ES-I3 (cell line): ENCODE results near the gene TMEM128.
"Not testable (repeated sequence)": the region's sequence is repeated elsewhere in the genome, so short reads cannot be mapped to it uniquely, and the experiment has no call there.

Experiments
- H3K36me3 ChIP-seq: 2 replicates; pipeline ENCODE4 v1.6.1; 2013; ENCODE audit warnings: mild to moderate bottlenecking, low read length, control low read depth, moderate library complexity; ENCODE audit not compliant: insufficient read depth
- H3K4me1 ChIP-seq: 2 replicates; pipeline ENCODE4 v1.6.1; 2013; ENCODE audit warnings: mild to moderate bottlenecking, control low read depth, low read length; ENCODE audit not compliant: insufficient read depth
- H3K9ac ChIP-seq: 2 replicates; pipeline ENCODE4 v1.6.1; 2013; ENCODE audit warnings: low read depth, mild to moderate bottlenecking, low read length, moderate library complexity
- H3K9me3 ChIP-seq: 2 replicates; pipeline ENCODE4 v1.6.1; 2013; ENCODE audit warnings: mild to moderate bottlenecking, low read length, moderate library complexity; ENCODE audit not compliant: control insufficient read depth, insufficient read depth

TMEM128 gene

DNA sequence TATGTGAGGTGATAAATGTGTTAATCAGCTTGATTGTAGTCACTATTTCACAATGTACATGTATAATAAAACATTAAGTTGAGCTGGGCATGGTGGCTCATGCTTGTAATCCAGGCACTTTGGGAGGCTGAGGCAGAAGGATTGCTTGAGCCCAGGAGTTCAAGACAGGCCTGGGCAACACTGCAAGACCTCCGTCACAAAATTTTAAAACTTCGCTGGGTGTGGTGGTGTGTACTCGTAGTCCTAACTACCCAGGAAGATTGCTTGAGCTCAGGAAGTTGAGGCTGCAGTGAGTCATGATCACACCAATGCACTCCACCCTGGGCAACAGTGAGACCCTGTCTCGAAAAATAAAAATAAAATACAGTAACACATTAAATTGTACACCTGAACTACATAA is 21.8 kb upstream of the TMEM128 start:
- Histone ChIP-seq H3K36me3 (peaks cover 12% of the 10 kb centered on the region), H3K9ac (no peak overlapping the region), H3K4me1 (no peaks in the 10 kb centered on the region), H3K9me3 (no peaks in the 10 kb centered on the region)

DNA sequence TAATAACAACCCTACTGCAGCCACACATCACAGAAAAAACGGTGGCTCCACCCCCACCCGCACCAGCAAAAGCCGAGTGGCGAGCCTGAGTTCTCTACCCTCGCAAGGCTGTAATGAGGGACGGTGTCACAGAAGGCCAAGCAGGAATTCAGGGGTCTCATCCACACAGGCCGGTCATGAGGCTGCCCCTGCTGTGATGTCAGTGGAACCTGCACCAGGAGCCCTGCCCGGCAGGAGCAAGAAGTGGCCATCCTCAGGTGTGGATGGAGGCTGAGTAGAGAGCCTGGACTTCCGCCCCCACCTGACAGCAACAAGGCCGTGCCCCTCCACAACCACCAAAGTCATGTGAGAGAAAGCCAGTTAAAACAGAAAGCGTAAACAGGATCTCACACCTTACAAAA is 21.3 kb upstream of the TMEM128 start:
- no peak overlapping the region for H3K9ac ChIP-seq
- no peaks in the 10 kb centered on the region for H3K9me3 ChIP-seq
- H3K4me1 ChIP-seq: no peaks in the 10 kb centered on the region
- H3K36me3 ChIP-seq: peaks cover 12% of the 10 kb centered on the region

DNA sequence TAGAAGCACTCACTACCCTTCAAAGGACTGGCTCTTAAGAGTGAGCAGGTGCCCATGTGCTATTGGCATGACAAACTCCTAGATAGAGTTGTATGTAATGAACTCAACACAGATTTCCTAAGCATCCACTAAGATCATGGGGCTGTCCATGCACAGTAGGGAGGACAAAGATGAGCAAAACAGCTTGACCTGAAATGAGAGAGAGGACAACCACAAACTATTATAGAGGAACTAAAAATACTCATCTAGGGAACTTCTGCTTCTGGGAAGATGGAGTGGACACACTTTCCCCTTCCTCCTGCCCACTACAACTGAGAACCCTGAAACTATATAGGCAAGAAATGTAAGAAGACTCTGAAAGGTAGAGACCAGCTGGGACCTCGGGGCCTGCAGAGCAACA is 20.8 kb upstream of the TMEM128 start:
- Histone ChIP-seq H3K9me3 (no peaks in the 10 kb centered on the region), H3K9ac (no peak overlapping the region), H3K4me1 (no peaks in the 10 kb centered on the region), H3K36me3 (peaks cover 12% of the 10 kb centered on the region)

DNA sequence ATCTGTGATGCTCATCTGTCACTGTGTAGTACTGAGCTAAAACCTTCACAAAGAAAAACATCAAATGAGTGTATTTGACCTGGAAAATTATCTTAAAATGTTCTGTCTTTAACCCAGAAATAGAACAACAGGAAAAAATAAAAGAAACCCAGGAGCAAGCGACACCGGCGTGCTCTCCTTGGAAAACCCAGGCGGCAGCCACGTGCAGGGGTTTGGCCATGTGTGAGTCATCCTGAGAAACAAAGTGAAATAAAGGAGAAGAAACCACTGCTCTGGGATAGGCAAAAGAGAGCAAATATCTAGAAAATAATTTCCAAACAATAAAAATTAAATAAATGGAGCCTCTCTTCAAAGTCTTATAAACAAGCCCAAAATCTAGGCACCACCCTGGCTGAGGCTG is 20.0 kb upstream of the TMEM128 start:
- peaks cover 7% of the 10 kb centered on the region; the same call in 1 of the 2 replicates for H3K36me3 ChIP-seq
- H3K9me3 ChIP-seq: no peaks in the 10 kb centered on the region
- no peak overlapping the region for H3K9ac ChIP-seq
- H3K4me1 ChIP-seq: no peaks in the 10 kb centered on the region

DNA sequence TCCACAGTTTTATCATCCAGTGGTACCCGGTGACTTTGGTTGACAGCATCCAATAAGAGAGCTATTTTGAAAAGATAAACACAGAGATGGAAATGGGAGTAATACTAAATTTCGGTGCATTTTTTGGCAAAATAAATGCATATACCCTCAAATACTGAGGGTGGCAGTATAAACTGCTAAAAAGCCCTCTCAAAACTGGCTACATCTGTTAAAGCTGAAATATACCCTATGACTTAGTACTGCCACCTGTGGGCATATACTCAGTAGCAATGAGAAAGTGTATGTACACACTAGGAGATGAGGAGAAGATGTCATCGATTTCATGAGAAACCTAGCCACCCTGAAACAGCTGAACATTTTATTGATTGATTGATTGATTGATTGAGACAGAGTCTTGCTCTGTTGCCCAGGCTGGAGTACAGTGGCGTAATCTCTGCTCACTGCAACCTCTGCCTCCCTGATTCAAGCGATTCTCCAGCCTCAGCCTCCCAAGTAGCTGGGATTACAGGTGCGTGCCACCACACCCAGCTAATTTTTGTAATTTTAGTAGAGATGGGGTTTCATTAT is 12.2 kb upstream of the TMEM128 start:
- H3K36me3 ChIP-seq: no peaks in the 10 kb centered on the region; the same call in 1 of the 2 replicates
- no peaks in the 10 kb centered on the region for H3K9me3 ChIP-seq
- H3K4me1 ChIP-seq: peaks cover 5% of the 10 kb centered on the region; the same call in 1 of the 2 replicates
- no peak overlapping the region for H3K9ac ChIP-seq

DNA sequence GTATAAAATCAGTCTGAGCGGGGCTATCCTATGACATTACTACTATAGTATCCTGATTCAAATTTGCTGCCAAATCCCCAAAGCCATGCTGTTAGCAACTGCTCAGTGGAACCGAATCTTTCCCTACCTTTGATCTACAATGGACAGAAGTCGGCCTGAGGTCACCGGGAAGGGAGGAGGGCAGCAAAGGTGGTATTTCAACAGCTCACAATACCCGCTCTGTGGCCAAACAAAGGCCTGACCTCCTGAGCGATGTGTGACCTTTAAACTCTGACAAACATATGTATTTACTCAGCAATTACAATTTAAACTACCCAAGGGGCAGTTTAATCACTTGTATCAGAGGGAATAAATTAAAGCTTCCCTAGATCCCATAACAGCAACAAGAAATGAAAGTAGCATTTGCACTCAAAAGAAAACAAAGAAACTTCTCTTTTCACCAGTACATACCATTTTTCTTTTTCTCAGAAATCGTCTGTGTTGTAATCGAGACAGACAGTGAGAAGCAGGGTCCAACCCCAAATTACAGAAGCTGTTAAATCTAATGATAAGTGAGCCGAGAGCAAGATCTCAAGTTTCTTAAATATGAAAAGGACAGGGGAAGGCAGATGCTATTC is 11.6 kb upstream of the TMEM128 start:
- Histone ChIP-seq H3K36me3 (no peaks in the 10 kb centered on the region; the same call in 1 of the 2 replicates), H3K9me3 (no peaks in the 10 kb centered on the region), H3K4me1 (peaks cover 5% of the 10 kb centered on the region; the same call in 1 of the 2 replicates), H3K9ac (no peak overlapping the region)

DNA sequence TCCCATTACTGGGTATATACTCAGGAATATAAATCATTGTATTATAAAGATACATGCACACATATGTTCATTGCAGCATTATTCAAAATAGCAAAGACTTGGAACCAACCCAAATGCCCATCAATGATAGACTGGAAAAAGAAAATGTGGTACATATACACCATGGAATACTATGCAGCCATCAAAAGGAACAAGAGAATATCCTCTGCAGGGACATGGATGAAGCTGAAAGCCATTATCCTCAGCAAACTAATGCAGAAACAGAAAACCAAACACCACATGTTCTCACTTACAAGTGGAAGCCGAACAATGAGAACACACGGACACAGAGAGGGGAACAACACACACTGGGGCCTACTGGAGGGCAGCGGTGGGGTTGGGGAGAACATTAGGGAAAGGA is 9.7 kb upstream of the TMEM128 start:
- not testable (repeated sequence) for H3K36me3 ChIP-seq, H3K9ac ChIP-seq, H3K9me3 ChIP-seq, H3K4me1 ChIP-seq

DNA sequence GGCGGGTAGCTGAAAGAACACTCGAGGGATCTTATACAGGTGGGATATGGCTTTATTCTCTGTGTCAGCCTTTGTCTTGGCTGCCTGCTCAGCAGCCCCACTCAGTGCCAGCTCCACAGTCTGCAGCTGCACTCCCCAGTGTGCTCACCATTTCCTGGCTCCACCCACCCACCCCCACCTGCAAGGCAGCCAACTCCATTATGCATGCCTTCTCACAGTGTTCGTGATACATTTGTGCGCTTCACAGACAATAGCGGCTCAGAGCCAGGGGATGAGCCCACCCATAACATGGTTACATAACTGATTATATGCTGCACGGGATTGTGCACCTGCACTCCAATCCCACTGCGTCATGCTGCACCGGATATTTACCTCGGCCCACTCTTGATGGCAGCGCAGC is 8.8 kb upstream of the TMEM128 start:
- H3K4me1 ChIP-seq: peaks cover 5% of the 10 kb centered on the region; the same call in 1 of the 2 replicates

DNA sequence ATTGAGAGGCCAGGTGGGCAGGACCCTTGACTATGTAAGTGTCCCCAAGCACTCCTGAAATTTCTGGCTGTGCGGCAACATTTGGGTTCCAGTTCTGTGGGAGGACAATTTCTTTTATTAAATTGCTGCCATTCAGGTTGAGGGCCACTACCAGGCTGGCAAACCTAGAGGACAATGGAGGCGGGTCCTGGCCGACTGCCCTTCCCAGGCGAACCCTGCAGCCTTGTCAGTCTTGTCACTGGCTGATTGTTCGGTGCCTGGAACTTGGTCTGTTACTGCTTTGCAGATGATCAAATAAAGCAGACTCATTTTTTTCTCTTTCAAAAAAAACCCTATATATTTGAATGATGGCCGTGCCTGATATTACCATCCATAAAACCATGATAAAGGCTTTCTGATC is 6.6 kb upstream of the TMEM128 start:
- Histone ChIP-seq H3K4me1 (peaks cover 3% of the 10 kb centered on the region; the same call in 1 of the 2 replicates), H3K9ac (no peak overlapping the region), H3K9me3 (no peaks in the 10 kb centered on the region), H3K36me3 (no peaks in the 10 kb centered on the region; the same call in 1 of the 2 replicates)

More for the DNA sequence above, 8.8 kb upstream of the TMEM128 start:
- H3K36me3 ChIP-seq: no peaks in the 10 kb centered on the region; the same call in 1 of the 2 replicates
- H3K9ac ChIP-seq: no peak overlapping the region
- H3K9me3 ChIP-seq: no peaks in the 10 kb centered on the region

DNA sequence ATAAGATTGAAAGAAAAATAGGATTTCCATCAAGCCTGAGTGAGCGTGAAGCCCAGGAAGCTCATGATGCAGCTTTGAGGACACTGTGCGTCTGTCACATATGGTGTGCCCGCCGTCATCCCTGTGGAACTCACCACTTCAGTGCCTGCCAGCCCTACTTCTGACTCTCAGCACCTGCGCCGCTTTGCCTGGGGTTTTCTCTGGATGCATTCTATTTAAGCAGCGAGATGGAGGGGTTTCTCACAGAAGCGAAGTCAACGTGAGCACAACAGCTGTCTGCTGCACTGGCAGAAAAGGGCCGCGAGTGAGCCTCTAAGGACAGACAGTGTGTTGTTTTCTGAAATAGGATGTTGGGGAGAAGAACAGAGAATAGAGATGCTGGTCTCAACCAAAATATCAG is 6.2 kb upstream of the TMEM128 start:
- Histone ChIP-seq H3K36me3 (no peaks in the 10 kb centered on the region; the same call in 1 of the 2 replicates), H3K4me1 (no peaks in the 10 kb centered on the region), H3K9ac (no peak overlapping the region), H3K9me3 (no peaks in the 10 kb centered on the region)

DNA sequence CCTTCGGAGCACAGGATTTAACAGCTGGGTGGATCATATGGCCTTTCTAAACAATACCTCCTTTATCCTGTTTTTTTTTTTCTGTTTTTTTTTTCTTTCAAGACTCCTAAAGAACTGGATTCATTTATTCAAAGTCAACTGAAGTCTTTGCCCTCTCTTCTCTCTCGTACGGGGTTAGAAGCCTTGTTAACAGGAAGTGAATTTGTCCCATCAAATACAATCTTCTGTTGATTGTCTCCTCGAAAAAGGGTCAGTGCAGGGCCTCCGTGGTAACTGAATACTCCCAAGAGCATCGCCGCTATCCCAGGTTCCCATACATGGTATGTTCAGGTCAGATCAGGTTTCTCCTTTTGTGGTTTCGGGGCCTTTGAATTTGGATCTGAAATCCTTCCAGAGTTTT is 1.8 kb upstream of the TMEM128 start:
- Histone ChIP-seq H3K9ac (no peak overlapping the region), H3K4me1 (no peaks in the 10 kb centered on the region), H3K9me3 (no peaks in the 10 kb centered on the region), H3K36me3 (peaks cover 4% of the 10 kb centered on the region; the same call in 1 of the 2 replicates)

DNA sequence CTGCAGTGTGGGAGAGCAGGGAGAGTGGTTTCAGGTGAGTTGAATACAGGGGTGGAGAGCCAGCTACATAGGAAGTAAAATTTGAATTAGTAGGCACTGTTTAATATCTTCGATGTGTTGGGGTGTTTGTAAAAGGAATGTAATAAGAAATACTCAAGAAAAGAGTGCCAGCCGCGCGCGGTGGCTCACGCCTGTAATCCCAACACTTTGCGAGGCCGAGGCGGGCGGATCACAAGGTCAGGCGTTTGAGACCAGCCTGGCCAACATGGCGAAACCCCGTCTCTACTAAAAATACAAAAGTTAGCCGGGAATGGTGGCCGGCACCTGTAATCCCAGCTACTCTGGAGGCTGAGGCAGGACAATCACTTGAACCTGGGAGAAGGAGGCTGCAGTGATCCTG is 1.3 kb upstream of the TMEM128 start:
- H3K9ac ChIP-seq, H3K36me3 ChIP-seq, H3K9me3 ChIP-seq, H3K4me1 ChIP-seq: not testable (repeated sequence)

DNA sequence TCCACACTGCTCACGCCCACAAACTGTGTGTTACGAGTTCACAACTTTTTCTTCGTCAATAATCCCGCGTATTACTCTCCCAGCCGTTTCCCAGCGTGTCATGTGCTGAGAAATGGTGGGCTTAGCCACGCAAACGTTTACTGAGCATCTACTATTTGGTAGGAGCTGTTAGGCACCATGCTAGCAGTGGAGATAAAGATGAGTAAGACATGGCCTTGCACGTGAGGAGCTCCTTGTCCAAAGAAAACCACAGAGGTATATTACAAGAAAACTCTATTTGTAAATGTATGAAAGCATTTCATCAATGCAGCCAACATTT is 821 bp upstream of the TMEM128 start:
- Histone ChIP-seq H3K9ac (peak overlapping the region; percentile 85), H3K4me1 (no peaks in the 10 kb centered on the region), H3K36me3 (peaks cover 4% of the 10 kb centered on the region; the same call in 1 of the 2 replicates), H3K9me3 (no peaks in the 10 kb centered on the region)

DNA sequence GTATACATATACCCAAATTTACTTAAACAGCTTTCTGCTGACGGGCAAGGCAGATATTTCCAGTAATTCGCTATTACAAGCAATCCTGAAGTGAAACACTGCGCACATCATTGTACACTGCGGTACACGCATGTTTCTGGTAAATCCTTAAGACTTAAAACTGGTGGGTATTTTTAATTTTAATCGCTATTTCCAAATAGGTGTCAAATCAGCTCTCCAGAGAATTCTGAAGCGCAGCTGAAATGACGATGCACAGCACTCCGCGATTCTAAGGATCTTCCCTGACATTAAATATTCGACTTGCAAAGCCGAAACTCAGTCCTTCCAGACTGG is 361 bp downstream of the TMEM128 start:
- Histone ChIP-seq H3K36me3 (peaks cover 4% of the 10 kb centered on the region; the same call in 1 of the 2 replicates), H3K9me3 (no peaks in the 10 kb centered on the region), H3K9ac (peak overlapping the region; percentile 85), H3K4me1 (no peaks in the 10 kb centered on the region)

DNA sequence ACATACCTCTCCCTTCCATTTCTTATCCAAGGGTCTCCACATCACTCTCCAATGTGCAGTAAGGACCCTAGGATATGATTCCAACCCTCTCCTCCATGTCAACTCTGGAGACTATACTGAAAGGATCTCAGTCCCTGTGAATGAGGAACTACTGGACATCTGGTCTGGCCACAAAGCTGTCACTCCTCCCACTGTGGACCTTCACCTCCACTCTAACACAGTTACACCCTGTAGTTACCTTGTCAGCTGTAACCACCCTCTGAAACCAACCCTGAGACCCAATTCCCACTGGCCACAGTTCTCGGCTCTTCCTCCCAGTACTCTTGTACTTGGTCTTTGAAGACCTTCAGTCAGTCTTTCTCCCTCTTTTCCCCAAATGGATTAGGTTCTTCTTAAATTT is 2.9 kb downstream of the TMEM128 start:
- H3K9me3 ChIP-seq: no peaks in the 10 kb centered on the region
- no peak overlapping the region for H3K9ac ChIP-seq
- peaks cover 12% of the 10 kb centered on the region for H3K36me3 ChIP-seq
- H3K4me1 ChIP-seq: no peaks in the 10 kb centered on the region
